Fibroblast of skin of back (primary cell): ENCODE data around the gene TPCN2.

Experiments
- DNase-seq: peaks from one replicate; pipeline ENCODE4 v3.0.0-alpha.2; 2013

TPCN2 gene

DNA sequence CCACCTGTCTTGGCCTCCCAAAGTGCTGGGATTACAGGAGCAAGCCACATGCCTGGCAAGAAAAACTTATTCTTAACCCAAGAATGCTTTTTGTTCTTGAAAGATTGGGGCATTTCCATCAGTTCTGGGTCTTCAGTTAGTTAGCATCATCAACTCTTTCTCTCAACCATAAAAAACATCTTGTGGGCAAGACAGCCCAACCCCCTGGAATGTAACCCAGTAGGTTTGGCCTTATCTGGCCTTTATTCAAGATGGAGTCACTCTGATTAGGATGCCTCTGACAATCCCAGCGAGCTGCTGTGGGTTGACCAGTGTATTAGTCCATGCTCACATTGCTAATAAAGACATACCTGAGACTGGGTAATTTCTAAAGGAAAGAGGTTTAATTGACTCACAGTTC, 9.2 kb upstream of the TPCN2 start:
- peak; percentile 15 for DNase-seq

DNA sequence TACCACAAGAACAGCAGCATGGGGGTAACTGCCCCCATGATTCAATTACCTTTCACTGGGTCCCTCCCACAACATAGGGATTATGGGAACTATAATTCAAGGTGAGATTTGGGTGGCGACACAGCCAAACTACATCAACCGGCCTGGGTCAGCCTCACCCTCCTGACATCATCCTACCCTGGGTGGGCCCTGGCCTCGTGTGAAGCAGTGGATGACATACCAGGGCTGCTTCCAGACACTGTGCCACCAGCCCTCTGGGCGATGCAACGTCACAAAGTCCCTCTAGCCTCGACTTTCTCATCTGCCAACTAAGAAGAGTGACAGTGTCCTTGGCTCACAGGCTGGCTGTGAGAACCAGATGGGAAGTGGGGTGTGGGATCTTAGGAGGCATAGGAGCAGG, 8.7 kb upstream of the TPCN2 start:
- peak; percentile 20 for DNase-seq

DNA sequence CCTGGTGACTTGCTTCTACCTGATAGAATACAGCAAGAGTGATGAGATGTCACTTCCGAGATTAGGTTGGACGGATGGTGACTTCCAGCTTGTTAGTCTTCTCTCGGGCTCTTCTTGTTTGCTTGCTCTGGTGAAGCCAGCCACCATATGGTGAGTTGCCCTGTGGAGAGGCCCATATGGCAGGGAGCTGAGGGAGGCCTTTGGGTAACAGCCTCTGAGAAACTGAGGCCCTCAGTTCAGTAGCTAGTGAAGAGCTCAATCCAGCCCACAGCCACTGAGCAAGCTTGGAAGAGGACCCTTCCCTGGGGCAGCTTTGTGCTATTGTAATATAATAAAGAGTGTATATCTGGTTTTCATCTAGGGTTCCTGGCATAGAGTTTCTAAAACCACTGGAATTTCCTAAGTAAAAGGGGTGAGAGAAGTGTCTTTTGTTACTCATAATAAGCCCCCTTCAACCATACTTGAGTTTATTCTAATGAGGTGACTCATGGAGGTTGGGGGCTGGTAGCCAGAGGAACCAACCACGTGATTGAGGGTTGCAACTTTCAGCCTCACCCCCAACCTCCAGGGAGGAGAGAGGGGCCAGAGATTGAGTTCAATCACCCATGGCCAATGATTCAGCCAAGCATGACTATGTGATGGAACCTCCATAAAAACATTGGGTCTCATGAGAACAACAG, 8.0 kb upstream of the TPCN2 start:
- peak; percentile 92 for DNase-seq

DNA sequence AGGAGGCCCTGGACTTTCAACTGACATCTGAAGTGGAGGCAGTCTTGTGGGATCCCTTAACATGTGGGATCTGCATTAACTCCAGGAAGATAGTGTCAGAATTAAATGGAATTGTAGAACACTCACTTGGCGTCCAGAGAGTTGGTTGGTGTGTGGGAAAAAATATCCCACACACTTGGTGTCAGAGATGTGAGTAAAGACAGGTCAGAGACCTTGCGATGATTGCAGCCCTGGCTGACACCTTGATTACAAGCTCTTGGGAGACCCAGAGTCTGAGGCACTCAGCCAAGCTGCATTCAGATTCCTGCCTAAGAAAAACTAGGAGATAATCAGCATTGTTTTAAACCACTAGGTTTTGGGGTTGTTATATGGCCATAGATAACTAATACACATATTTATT, 7.2 kb upstream of the TPCN2 start:
- DNase-seq = no peak

DNA sequence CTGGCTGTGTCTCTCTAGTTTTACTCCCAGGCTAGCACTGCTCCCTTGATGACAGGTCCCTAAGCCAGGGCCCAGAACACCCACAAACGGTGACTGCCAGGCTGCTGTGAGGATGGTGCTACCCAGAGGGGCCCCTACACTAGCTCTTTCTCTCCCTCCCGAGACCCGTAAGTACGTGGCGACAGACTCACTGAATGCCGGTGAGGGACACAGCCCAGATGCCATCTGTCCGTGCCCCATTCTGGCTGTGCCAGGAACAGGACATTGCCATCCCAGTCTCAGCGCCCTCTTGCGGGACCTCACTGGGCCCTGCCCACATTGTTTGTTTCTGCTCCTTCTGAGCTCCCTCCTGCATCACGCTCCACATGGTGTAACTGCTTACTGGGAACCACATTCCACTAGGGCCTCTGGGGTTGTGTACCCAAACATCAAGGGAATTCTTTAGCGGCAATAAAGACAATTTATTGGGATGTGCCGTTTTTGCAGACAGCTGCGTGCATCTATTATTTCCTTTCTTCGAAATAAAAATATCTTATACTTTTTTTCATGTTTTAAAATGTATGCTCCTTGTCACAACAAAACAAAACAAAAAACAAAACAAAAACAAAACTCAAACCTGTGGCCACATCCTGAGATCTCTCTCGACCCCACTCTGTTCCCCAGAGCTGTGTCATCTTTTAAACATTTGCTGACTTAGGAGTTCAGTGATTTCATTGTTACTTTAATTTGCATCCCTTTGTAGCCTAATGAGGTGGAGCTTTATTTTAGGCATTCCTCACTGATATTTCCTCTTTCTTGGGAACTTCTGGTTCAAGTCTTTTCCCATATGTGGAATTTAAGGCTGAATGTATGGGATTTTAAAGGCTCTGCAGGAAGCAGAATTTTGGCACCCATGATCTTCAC, 4.4 kb upstream of the TPCN2 start:
- DNase-seq = peak; percentile 80

DNA sequence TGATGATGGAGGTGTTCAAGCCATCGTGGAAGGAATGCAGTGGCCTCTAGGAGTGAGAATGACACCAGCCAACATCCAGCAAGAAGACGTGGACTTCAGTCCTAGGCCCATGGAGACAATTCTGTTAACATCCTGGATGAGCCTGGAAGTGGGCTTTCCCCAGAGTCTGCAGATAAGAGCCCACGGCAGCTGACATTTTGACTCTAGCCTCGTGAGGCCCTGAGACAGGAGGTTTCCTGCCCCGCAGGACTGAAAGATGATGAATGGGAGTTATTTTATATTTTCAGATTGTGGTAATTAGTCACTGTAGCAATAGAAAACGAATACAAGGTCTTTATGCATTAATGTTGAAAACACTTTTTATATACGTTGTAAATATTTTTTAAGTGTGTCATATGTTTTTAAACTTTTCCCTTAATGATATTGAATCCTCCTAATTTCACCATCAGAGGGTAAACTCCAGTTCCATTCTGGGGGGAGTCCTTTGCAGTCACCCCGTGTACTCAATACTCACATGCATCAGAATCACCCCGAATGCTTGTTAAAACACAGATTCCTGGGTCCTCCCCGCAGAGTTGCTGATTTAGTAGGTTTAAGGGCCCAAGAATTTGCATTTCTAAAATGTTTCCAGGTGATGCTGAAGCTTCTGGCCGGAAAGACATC, 570 bp upstream of the TPCN2 start:
- DNase-seq = peak; percentile 59

DNA sequence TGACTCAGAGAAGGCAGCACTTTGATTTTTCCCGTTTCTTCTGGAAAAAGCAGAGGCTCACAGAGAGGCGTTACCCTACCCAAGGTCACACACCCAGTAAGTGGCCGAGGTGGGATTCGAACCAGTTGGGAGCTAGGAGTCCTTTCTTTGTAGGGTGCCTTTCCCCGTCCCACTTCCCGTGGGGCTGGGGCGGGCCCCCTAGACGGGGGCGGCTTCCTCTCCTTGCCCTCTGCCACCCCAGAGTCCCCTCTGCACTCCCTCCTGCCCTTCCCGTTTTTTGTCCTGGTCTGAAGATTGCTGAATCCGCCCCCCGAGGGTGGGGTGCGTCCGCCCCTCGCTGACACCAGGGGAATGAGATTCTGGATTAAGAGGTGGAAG, 747 bp downstream of the TPCN2 start:
- peak; percentile 8 for DNase-seq

DNA sequence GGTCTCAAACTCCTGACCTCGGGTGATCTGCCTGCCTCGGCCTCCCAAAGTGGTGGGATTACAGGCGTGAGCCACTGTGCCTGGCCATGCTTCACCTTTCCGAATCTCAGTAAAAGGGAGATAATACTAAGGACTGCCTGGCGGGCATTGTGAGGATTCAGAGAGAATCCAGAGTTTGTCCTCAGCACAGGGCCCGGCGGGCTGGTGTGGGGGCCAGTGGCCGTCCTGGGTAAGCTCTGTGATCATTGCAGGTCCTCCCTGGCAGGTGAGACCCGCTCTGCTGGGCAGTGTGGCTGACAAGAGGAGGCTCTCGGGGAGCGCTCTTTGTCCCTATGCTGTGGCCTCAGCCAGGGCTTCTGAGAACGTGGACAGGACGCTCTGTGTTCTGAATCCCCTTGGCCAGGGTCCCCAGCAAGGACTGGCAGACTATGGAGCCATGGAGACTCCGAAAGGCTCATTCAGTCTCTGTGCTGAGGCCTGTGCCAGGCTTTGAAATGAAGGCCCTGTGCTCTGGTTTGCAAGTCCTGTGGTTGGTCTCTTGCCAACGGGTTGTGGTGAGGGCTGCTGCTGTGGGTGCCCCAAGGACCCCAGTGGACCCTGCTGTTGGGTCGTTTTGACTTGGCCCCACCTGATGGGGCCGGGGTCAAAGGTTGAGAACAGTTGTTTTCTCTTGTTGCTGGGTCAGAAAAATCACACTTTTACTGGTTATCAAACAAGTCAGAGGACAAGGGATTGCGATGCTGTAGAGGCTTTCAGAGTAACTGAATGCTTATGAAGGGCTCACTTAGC, 2.1 kb downstream of the TPCN2 start:
- DNase-seq = no peak

DNA sequence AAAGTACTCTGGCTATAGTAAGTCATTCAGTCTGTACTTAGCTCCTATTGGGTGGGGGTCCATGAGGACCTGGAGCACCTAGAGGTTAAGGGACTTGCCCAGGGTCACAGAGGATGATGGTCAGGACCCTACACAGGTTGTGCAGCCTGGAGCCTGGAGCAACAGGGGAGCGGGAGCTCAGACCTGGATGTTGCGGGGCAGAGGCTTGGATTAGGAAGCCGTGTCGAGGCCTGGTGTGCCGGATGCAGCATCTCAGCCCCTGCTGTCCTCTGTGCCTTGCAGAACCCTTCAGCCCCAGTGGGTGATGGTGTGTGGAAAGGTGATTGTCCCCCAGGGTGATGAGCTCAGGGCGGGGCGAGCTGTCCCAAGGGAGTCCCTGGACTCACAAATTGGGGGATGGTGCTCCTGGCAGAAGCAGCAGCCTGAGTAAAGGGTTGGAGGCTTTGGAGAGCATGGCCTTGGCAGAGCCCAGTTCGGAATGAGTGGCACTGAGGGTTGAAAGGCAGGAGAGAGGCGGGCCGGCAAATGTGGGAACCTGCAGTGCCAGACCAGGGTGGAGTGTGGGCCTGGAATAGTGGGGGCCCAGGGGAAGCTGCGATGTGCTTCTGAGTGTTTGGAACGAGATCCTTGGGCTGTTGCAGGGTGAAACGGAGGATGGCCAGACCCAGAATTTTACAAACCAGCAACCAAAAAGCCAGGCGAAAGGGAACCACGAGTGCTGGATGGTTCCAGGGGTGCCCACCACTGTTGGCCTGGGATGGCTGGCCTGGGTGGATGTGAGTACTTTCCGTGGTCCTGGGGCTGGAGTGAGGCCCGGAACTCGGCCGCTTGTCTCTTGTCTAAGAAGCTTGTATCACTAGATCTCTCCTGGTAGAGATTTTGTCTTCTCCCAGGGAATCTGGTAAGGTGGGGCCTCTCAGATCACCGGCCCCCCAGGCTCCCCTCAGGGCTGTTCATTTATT, 2.9 kb downstream of the TPCN2 start:
- no peak for DNase-seq

DNA sequence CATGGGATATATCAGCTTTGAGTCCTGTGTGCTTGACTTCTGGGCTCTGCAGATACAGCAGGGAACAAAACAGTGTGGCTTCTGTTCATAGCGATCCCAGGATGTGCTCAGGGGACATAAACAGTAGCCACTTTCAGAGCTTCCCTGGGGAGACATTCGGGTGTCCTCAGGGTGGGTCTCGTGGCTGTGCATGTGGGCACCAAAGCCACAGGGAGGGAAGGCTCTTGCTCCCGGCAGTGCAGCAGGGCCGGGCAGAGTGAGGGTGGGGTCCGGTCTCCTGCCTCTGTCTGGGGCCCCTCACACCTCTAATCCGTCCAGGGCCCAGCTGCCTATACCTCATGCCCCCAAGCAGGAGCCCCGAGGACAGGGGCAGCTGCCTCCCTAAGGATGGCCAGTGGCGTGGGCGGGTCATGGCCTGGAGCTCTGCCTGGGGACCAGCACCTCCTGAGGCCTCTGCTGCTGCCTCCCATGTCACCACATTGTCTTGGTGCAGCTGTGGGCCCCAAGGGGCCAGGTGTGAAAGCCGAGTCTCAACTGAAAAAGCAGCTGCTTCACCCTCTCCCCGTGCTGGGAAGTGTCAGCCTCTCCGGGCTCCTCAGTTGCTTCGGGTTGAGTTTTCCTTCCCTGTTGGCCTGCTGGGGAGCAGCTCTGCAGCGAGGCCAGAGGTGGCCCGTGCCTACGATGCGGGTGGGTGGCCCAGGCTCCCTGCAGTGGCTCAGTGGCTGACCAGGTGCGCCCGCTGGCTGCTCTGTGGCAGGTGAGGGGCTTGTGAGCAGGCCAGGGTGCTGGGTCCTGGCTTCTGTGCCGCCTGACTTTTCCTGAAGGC, 3.8 kb downstream of the TPCN2 start:
- no peak for DNase-seq

DNA sequence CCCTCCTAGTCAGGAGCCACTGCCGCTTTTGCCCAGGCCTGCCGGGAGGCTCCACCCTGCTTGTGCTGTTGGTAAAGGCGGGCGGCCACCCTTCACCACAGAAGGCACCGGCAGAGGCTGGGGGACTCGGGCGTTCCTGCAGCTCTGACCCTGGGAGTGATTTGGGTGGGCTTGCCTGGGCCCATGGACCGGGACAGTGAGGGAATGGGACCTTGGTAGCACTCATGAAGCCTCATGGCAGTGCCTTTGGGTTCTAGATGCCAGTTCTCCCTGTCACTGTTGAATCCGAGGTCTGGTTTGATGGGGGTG, 4.4 kb downstream of the TPCN2 start:
- DNase-seq = no peak

DNA sequence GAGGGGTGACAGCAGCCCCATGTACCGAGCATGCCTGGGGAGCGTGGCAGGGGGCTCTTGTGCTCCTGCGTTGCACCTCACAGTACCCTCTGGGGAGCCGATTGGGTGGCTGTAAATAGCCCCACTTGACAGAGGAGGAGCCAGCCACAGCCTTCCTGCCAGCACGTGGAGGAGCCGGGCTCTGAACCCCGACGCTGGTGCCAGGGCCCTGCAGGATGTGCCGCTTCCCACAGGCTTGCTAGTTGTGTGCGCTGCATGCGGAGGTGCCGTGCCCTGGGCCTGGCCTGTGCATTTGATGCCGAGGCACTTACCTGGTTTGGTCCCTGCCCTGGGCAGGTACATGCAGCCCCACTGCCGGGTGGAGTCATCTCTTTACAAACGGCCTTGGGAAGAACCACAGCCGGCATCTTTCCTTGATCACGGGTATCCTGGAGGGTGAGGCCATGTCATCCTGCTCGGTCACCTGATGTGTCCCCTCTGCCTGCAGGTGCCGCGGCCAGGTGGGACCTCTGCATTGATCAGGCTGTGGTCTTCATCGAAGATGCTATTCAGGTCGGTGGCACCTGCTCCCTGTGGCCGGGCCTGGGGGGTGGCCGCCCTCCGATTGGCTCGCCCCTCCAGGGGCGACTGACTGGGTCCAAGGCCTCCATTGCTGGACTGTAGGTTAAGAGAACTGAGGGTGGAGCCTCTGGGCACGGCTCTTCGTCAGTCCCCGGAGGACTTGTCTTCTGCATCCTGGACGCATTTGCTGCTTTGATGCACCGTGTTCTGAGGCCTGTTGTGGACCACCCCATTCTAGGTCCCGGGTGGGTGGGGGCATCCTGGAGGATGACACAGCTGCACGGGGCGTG, 5.0 kb downstream of the TPCN2 start:
- no peak for DNase-seq

DNA sequence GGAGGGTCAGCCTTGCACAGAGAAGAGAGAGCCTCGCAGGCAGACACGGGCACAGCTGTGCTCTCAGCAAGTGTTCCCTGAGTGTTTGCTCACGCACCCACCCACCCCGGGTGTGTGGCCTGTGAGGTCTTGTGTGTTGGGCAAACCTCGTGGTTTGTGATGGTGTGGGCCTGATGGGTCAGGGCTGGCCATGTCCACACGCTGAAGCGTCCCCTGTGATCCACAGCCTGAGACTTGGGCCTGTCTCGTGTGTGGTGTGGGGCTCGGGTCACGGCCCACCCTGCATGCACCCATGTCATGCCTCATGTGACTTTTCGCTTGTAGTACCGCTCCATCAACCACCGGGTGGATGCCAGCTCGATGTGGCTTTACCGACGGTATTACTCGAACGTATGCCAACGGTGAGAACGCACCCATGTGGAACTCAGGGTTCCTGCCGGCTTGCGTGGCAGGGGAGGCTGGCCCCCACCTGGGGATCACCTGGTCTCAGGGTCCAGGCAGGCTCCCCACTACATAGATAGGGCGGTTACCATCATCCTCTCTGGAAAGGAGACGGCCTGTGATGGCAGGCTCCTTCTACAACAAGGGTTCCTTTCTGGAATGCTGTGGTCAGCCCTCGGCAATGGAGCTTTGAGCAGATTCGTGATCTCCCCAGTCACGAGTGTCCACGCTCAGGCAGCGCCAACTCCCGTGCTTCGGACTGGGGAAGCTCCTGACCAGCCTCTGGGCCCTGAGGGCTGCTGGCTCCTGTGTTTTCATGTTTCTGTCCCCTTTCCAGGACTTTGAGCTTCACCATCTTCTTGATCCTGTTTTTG, 5.9 kb downstream of the TPCN2 start:
- DNase-seq = no peak

DNA sequence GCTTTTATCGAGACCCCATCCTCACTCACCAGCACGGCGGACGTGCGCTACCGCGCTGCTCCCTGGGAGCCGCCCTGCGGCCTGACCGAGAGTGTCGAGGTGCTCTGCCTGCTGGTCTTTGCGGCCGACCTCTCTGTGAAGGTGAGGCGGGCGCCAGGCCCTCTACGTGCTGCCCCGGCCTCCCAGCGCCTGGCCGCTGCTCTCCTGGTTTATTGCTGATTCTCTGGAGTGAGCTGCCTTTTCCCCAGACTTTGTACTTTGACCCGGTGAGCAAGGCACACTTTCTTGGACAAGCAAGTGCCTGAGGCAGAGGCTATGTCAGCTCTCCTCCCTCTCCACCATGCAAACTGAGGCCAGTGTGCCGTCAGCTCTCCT, 6.5 kb downstream of the TPCN2 start:
- no peak for DNase-seq

DNA sequence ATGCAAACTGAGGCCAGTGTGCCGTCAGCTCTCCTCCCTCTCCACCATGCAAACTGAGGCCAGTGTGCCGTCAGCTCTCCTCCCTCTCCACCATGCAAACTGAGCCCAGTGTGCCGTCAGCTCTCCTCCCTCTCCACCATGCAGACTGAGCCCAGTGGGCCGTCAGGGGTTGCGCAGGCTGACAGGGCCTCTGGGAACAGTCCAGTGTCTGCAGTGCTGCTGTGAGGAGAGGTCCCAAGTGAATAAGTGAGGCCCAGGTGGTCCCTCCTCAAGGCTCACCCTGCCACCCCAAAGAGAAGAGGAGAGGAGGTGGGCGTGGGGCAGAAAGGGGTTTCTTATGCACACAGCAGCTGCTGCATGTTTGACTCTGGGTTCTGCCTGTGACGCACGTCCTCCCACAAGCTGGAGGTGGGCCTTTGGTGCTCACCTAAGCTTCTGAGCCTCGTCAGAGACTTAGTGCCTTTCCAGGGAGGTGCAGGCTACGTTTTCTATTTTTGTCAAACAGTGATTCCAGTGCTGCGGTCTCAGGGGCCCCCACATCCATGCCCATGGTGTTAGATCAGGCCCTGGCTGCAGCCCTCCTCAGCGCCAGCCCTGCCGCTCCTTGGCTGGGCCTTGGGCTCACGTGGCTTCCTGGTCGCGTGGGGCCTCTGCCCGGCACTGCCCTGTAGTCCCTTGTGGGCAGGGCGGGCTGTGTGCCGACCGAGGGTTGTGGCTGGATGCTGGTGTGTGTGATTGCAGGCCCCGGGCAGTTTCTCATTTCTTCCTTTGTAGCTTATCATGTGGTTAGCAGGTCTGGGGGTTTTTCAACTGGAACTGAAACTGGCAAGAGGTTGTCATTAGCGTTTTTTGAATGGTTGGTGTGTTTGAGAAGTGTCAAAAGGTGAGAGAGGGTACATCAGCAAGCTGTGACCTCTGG, 7.1 kb downstream of the TPCN2 start:
- DNase-seq = no peak

DNA sequence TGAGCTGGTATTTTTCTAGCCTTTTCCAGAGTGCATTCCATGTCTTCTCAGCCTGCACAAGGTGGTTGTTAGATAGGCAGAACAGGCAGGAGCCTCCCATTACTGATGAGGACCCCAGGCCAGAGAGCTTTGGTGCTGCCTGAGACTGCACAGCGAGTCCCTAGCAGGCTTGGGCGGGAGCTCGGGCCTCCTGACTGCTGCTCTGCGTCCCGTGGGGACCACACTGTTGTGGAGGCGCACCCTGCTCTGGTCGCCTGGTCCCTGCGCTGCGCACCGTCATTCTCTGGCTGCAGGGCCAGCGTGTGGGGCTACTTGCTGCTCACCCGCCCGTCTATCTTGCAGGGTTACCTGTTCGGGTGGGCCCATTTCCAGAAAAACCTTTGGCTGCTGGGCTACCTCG, 8.5 kb downstream of the TPCN2 start:
- no peak for DNase-seq

DNA sequence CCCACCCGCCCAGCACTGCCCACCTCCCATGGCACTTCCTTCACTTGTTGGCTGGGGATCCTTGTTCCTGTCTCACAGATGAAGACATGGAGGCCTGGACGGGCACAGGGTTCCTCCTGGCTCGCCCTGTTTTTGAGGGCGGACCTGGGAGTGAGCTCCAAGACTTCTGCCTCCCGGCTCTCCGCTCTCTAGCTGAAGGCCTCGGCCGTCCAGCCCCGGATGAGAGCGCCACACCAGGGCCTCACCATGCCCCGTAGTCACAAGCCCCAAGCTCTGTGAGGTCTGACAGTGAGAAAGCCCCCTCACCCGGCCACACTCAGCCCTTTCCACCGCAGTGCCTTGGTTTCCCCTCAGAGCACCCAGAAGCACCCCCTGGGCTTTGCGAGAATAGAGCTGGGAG, 9.1 kb downstream of the TPCN2 start:
- no peak for DNase-seq
